GM18873 (cell line): ENCODE results near the gene DLGAP4.
A peak's percentile ranks its signal among the peaks of the same experiment; 100 is the strongest.
"Not testable (repeated sequence)": the region's sequence is repeated elsewhere in the genome, so short reads cannot be mapped to it uniquely, and the experiment has no call there.

Source experiments
- ATAC-seq: cut with Tn5 transposase; IDR thresholded peaks from one replicate; pipeline ENCODE4 v1.9.1; 2021; ENCODE audit warnings: mild to moderate bottlenecking, moderate library complexity, moderate number of reproducible peaks; ENCODE audit not compliant: unreplicated experiment, low FRiP score

Gene DLGAP4

DNA sequence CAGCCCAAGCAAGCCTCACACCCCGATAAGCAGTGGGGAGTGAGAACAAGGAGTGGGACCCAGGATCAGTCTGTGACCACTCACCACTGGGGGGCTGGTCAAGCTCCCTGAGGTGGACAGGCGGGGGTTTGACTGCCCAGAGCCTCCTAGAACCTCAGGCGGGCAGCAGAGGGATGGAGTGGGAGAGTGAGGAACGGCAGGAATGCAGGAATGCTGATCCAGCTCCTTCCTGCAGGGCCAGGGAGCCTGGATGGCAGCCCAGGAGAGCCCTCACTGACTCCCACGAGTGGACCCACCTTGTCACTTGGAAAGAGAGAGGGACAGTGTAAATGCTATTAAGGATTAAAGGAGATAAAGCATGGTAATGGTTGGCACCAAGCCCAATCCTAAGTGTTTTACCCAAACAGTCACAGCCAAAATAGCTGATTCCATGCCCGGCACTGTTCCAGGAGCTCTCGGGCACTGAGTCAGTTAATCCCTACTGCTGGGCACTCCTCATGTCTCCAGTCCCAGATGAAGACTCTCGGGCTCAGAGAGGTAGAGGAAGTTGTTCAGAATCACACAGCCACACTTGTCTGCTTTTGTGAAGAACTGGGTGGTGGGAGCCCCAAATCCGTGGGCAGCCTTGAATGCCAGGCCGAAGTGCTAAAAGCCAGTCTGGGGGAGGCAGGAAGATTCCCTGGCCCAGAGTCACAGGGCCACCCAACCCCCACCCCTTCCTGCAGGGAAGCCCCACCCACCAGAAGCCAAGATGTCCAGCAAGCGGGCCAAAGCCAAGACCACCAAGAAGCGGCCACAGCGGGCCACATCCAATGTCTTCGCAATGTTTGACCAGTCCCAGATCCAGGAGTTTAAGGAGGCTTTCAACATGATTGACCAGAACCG is 238.2 kb downstream of the DLGAP4 start:
- ATAC-seq, result no peak

GRCh38 chr20:36546111-36546736 is 240.1 kb downstream of the DLGAP4 start:
- ATAC-seq, result no peak

- no peak for ATAC-seq
Observed at GRCh38 chr20:36547186-36548005, 241.3 kb downstream of the DLGAP4 start.

DNA sequence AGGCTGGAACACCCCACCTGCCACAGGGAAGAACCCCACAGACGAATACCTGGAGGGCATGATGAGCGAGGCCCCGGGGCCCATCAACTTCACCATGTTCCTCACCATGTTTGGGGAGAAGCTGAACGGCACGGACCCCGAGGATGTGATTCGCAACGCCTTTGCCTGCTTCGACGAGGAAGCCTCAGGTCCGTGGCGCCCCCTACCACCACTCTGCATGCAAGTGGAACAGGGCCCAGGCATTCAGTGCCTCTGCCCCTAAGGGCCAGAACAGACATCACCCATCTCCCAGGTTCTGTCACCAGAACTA is 241.8 kb downstream of the DLGAP4 start:
- ATAC-seq, result no peak

DNA sequence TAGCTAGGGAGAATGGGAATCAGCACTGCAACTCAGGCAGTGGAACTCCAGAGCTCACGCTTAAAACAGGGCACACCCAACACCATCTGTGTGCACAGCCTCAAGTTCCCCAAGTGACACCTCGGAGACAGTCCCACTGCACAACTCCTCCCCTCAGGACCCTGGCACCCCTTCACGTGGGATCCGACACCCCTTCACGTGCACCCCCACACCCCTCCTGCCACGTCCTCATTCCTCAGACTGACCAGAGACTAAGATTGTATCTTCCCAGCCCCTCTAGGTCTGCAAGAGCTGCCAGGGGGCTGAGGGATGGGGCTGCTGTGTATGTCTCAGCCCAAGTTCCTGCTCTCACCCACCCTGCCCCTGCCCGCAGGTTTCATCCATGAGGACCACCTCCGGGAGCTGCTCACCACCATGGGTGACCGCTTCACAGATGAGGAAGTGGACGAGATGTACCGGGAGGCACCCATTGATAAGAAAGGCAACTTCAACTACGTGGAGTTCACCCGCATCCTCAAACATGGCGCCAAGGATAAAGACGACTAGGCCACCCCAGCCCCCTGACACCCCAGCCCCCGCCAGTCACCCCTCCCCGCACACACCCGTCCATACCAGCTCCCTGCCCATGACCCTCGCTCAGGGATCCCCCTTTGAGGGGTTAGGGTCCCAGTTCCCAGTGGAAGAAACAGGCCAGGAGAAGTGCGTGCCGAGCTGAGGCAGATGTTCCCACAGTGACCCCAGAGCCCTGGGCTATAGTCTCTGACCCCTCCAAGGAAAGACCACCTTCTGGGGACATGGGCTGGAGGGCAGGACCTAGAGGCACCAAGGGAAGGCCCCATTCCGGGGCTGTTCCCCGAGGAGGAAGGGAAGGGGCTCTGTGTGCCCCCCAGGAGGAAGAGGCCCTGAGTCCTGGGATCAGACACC is 242.8 kb downstream of the DLGAP4 start:
- ATAC-seq, result no peak

GRCh38 chr20:36549628-36549941 is 243.4 kb downstream of the DLGAP4 start:
- no peak for ATAC-seq

DNA sequence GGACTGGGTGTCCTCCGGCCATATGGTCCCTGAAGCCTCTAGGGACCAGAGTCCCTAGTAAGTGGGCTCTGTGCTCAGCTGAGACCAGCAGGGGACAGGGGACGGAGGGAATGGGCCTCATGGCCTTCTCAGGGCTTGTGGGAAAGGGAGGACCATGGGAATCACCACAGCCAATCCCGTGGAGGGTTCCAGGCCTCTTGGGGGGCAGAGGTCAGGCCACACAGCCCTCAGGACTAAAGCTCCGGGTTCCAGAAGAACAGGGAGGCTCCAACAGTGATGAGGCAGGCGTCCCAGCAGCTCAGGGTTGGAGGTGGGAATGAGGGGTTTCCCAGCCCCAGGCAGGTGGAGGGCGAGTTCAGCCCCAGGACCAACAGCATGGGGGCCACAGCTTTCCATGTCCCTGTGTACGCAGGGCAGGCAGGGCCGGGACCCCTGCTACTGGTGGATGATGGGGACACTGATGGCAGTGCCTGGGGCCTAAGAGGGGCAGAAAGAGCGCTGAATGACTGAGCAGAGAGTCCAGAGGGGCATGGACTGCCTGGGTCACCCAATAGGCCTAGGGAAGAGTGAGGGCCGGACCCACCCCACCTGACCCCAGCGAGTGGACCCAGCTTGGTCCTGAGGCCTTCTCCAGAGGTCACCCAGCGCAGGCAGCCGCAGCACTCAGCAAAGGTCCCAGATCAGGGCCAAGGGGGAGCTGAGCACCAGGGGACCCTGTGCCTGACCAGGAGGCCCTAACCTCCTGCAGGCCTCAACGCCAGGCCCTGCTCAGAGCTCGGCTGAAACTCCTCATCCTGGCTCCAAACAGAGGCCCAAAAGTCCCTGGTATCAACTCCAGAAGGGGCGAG is 244.0 kb downstream of the DLGAP4 start:
- no peak for ATAC-seq

- ATAC-seq, result no peak
Observed at GRCh38 chr20:36550790-36551299, 244.7 kb downstream of the DLGAP4 start.

- ATAC-seq, result no peak
Observed at GRCh38 chr20:36555248-36555647, 249.1 kb downstream of the DLGAP4 start.

- no peak for ATAC-seq
Observed at GRCh38 chr20:36562724-36563123, 256.6 kb downstream of the DLGAP4 start.

DNA sequence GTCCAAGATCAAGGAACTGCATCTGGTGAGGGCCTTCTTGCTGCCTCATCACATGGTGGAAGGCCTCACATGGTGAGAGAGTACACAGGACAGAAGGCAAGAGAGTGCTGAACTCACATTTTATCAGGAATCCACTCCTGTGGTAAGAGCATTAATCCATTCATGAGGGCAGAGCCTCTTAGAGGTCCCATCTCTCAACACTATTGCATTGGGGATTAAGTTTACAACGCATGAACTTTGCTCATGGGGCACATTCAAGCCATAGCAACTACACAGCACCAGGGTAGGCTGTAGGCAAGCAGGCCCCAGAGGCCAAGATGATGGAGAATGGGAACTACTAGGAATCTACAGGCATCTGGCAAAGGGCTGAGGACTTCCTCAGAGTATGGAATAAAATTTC is 257.2 kb downstream of the DLGAP4 start:
- ATAC-seq, result no peak

- not testable (repeated sequence) for ATAC-seq
Observed at GRCh38 chr20:36564078-36564725, 258.1 kb downstream of the DLGAP4 start.

DNA sequence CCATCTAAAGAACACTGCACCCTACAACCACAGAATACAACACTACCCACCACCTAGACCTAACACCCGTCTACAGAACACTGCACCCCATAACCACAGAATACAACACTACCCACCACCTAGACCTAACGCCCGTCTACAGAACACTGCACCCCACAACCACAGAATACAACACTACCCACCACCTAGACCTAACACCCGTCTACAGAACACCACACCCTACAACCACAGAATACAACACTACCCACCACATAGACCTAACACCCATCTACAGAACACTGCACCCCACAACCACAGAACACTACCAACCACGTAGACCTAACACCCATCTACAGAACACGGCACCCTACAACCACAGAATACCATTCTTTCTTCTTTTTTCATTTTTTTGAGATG is 258.6 kb downstream of the DLGAP4 start:
- not testable (repeated sequence) for ATAC-seq

GRCh38 chr20:36565520-36565919 is 259.4 kb downstream of the DLGAP4 start:
- no peak for ATAC-seq

DNA sequence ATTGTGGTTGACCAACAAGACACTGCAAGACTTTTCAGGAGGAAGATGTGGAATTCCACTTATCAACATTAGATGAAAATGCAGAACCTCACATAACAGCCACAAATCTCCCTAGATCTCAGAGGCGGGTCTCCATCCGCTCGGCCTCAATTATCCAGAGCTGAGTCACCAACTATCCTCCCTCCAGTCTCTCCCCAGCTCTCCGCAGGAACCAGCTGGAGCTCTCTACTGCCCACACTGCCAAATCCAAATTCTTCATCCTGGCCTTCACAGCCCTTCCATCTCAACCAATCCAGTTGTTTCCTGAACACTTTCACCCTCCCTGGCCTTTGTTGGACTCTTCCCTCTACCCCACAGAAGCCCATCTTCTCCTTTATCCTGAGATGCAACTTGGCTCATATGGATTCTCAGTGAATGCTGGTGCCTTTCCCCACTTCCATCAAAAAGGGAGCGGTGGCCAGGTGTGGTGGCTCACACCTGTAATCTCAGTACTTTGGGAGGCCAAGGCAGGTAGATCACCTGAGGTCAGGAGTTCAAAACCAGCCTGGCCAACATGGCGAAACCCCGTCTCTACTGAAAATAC is 263.8 kb downstream of the DLGAP4 start:
- no peak for ATAC-seq

GRCh38 chr20:36571564-36572504 is 265.7 kb downstream of the DLGAP4 start:
- ATAC-seq, result no peak

GRCh38 chr20:36572701-36573102 is 266.6 kb downstream of the DLGAP4 start:
- ATAC-seq, result peak; percentile 20
